SK-N-SH (cell line): ENCODE results near the gene ZFYVE19.

Source experiments
- JUND ChIP-seq: IDR thresholded peaks from 2 replicates; pipeline ENCODE4 v1.4.0; 2012
- NRF1 ChIP-seq: IDR thresholded peaks from 2 replicates; pipeline ENCODE4 v1.6.1; 2012; ENCODE audit warnings: low read depth, mild to moderate bottlenecking, low read length
- POLR2AphosphoS5 ChIP-seq: IDR thresholded peaks from 2 replicates; pipeline ENCODE4 v1.6.1; 2012; ENCODE audit warnings: low read depth, low read length
- SMC3 ChIP-seq: IDR thresholded peaks from 2 replicates; pipeline ENCODE4 v1.6.1; 2012; ENCODE audit warnings: low read depth, low read length, improper control_type of control experiment
- TF ChIP-seq, protein P1 (sequence below): fragments of 200-600 bp; sonication (generic); IDR thresholded peaks from 2 replicates; pipeline ENCODE4 v1.6.1; 2017; ENCODE audit warnings: antibody characterized with exemption, mild to moderate bottlenecking, moderate library complexity

DNA sequence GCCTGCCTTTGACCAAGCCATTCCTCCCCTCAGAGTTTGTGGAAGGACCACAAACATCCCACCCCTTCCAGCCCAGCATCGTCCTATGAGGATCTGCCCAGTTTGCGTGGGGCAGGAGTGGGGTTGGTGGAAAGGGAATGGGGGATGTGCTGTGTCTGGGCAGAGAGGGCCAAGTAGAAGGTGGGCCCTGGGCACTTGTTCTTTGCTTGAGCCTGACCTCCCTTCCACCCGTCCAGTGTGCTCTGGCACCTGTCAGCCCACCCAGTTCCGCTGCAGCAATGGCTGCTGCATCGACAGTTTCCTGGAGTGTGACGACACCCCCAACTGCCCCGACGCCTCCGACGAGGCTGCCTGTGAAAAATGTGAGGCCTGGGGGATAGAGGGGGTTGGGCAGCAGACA is 47.3 kb downstream of the ZFYVE19 start:
- TF ChIP-seq POLR2AphosphoS5 (no peak), SMC3 (no peak), JUND (no peak), NRF1 (no peak)
- TF ChIP-seq, protein P1, sequence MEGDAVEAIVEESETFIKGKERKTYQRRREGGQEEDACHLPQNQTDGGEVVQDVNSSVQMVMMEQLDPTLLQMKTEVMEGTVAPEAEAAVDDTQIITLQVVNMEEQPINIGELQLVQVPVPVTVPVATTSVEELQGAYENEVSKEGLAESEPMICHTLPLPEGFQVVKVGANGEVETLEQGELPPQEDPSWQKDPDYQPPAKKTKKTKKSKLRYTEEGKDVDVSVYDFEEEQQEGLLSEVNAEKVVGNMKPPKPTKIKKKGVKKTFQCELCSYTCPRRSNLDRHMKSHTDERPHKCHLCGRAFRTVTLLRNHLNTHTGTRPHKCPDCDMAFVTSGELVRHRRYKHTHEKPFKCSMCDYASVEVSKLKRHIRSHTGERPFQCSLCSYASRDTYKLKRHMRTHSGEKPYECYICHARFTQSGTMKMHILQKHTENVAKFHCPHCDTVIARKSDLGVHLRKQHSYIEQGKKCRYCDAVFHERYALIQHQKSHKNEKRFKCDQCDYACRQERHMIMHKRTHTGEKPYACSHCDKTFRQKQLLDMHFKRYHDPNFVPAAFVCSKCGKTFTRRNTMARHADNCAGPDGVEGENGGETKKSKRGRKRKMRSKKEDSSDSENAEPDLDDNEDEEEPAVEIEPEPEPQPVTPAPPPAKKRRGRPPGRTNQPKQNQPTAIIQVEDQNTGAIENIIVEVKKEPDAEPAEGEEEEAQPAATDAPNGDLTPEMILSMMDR: no peak
